ENCODE data around the gene PVALEF.

Gene PVALEF

GRCh38 chr17:81163703-81164370 lies 1.5 kb upstream of the PVALEF start:
- no peak for DNase-seq

GRCh38 chr17:81164371-81165245 lies 699 bp upstream of the PVALEF start:
- DNase-seq: no peak

GRCh38 chr17:81166033-81166492 lies 756 bp downstream of the PVALEF start, which contains the start of gene AATK:
AATK (minus strand) TSS chr17:81166221; CDS start chr17:81165992, 229 bp downstream.
- DNase-seq: no peak

GRCh38 chr17:81167194-81167524 lies 1.9 kb downstream of the PVALEF start:
- no peak for DNase-seq

- no peak for DNase-seq
Measured at GRCh38 chr17:81167638-81168037, 2.3 kb downstream of the PVALEF start.

- DNase-seq: no peak
Measured at GRCh38 chr17:81169870-81170309, 4.6 kb downstream of the PVALEF start.

GRCh38 chr17:81170727-81171494 lies 5.6 kb downstream of the PVALEF start:
- no peak for DNase-seq

GRCh38 chr17:81171941-81172340 lies 6.6 kb downstream of the PVALEF start:
- no peak for DNase-seq

- DNase-seq: no peak
Measured at GRCh38 chr17:81173052-81173761, 7.9 kb downstream of the PVALEF start.

GRCh38 chr17:81173762-81174155 lies 8.5 kb downstream of the PVALEF start:
- no peak for DNase-seq

GRCh38 chr17:81176666-81177065 lies 11.4 kb downstream of the PVALEF start:
- DNase-seq: no peak

GRCh38 chr17:81178136-81179091 lies 13.1 kb downstream of the PVALEF start:
- DNase-seq: no peak

- no peak for DNase-seq
Measured at GRCh38 chr17:81179220-81179619, 13.9 kb downstream of the PVALEF start.

GRCh38 chr17:81179861-81180260 lies 14.6 kb downstream of the PVALEF start:
- no peak for DNase-seq

GRCh38 chr17:81180836-81181810 lies 15.8 kb downstream of the PVALEF start:
- DNase-seq: no peak

GRCh38 chr17:81181811-81182185 lies 16.5 kb downstream of the PVALEF start:
- DNase-seq: no peak

- DNase-seq: no peak
Measured at GRCh38 chr17:81182596-81182995, 17.3 kb downstream of the PVALEF start.

- DNase-seq: no peak
Measured at GRCh38 chr17:81183316-81183715, 18.0 kb downstream of the PVALEF start.

- DNase-seq: no peak
Measured at GRCh38 chr17:81183807-81184206, 18.5 kb downstream of the PVALEF start.

GRCh38 chr17:81184555-81184954 lies 19.2 kb downstream of the PVALEF start:
- DNase-seq: no peak
